Measurements from ENCODE around the gene RABL3.

The RABL3 gene

GRCh38 chr3:120775411-120775810 lies 33.1 kb upstream of the RABL3 start:
- TF ChIP-seq CTCF (IDR thresholded peaks at IDR 0.05), result no peak
- H3K4me3 ChIP-seq, result no peak overlapping the region
- no peaks in the 10 kb centered on the region for H3K4me1 ChIP-seq
- no peaks in the 10 kb centered on the region for H3K27me3 ChIP-seq
- H3K27ac ChIP-seq, result no peak overlapping the region
- intact Hi-C loops (cut with DNase I; ENCODE audit: low total_unique reads), result no loop called here
- peaks cover 15 to 20% (median 16%) of the 10 kb centered on the region in 3 donors for H3K36me3 ChIP-seq
- DNase-seq, result no peak
- no peaks in the 10 kb centered on the region for H3K9me3 ChIP-seq

- intact Hi-C loops (cut with DNase I; ENCODE audit: low total_unique reads), result no loop called here
- no peak overlapping the region for H3K27ac ChIP-seq
- H3K4me3 ChIP-seq, result no peak overlapping the region
- no peak for TF ChIP-seq CTCF (IDR thresholded peaks at IDR 0.05)
- DNase-seq, result no peak
- peaks cover 11 to 20% (median 15%) of the 10 kb centered on the region in 3 donors for H3K36me3 ChIP-seq
- no peaks in the 10 kb centered on the region for H3K27me3 ChIP-seq
- H3K4me1 ChIP-seq, result no peaks in the 10 kb centered on the region
- H3K9me3 ChIP-seq, result no peaks in the 10 kb centered on the region
These were observed 31.6 kb upstream of the RABL3 start for GRCh38 chr3:120773932-120774331.

GRCh38 chr3:120772081-120772480 lies 29.8 kb upstream of the RABL3 start:
- Histone ChIP-seq H3K27me3 (no peaks in the 10 kb centered on the region), H3K9me3 (no peaks in the 10 kb centered on the region), H3K4me1 (no peaks in the 10 kb centered on the region), H3K27ac (no peak overlapping the region), H3K36me3 (peaks cover 11 to 14% (median 11%) of the 10 kb centered on the region in 3 donors), H3K4me3 (no peak overlapping the region)
- intact Hi-C loops (cut with DNase I; ENCODE audit: low total_unique reads), result no loop called here
- no peak for TF ChIP-seq CTCF (IDR thresholded peaks at IDR 0.05)
- no peak for DNase-seq

GRCh38 chr3:120770891-120771290 lies 28.6 kb upstream of the RABL3 start:
- DNase-seq, result no peak
- no peaks in the 10 kb centered on the region for H3K27me3 ChIP-seq
- intact Hi-C loops (cut with DNase I; ENCODE audit: low total_unique reads), result no loop called here
- no peaks in the 10 kb centered on the region for H3K4me1 ChIP-seq
- H3K9me3 ChIP-seq, result no peaks in the 10 kb centered on the region
- TF ChIP-seq CTCF (IDR thresholded peaks at IDR 0.05), result no peak
- peaks cover 0 to 7% (median 6%) of the 10 kb centered on the region in 3 donors for H3K36me3 ChIP-seq
- H3K27ac ChIP-seq, result no peak overlapping the region
- no peak overlapping the region for H3K4me3 ChIP-seq

GRCh38 chr3:120769436-120769835 lies 27.1 kb upstream of the RABL3 start:
- no peak for TF ChIP-seq CTCF (IDR thresholded peaks at IDR 0.05)
- intact Hi-C loops (cut with DNase I; ENCODE audit: low total_unique reads), result no loop called here
- H3K4me3 ChIP-seq, result no peak overlapping the region
- H3K4me1 ChIP-seq, result no peaks in the 10 kb centered on the region
- H3K9me3 ChIP-seq, result no peaks in the 10 kb centered on the region
- DNase-seq, result no peak
- H3K27me3 ChIP-seq, result no peaks in the 10 kb centered on the region
- H3K36me3 ChIP-seq, result peaks cover 0 to 7% (median 6%) of the 10 kb centered on the region in 3 donors
- H3K27ac ChIP-seq, result no peak overlapping the region

GRCh38 chr3:120767106-120767505 lies 24.8 kb upstream of the RABL3 start:
- Histone ChIP-seq H3K9me3 (no peaks in the 10 kb centered on the region), H3K4me1 (no peaks in the 10 kb centered on the region), H3K27me3 (no peaks in the 10 kb centered on the region), H3K36me3 (peaks cover 0 to 7% (median 6%) of the 10 kb centered on the region in 3 donors), H3K4me3 (no peak overlapping the region), H3K27ac (no peak overlapping the region)
- no peak for DNase-seq
- intact Hi-C loops (cut with DNase I; ENCODE audit: low total_unique reads), result no loop called here
- no peak for TF ChIP-seq CTCF (IDR thresholded peaks at IDR 0.05)
